ENCODE results near the gene NBPF9.
"Not testable (repeated sequence)": the region's sequence is repeated elsewhere in the genome, so short reads cannot be mapped to it uniquely, and the experiment has no call there.

NBPF9 gene

DNA sequence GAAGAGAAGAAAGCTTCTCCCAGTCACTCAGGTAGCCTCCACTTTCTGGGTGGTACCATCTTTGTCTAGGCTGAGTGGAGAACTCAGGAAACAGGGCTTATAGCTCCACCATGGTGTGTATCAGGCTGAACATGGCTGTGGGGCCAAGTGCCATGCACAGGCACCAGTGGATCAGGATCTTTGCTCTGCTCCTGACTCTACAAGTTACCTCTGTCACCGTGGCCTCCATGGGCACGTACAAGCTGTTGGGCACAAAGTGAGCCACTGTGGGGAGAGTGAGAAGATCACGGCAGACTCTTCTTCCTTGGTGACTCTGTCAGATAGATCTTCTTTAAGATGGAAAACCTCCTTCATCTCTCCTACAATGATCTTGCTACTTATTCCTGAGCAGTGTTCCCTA, 93.6 kb downstream of the NBPF9 start:
- not testable (repeated sequence) for DNase-seq

GRCh38 chr1:149008769-149009168, 94.6 kb downstream of the NBPF9 start:
- DNase-seq, result not testable (repeated sequence)

GRCh38 chr1:149008326-149008725, 95.0 kb downstream of the NBPF9 start:
- DNase-seq, result not testable (repeated sequence)
